Right lobe of liver (tissue), 4 donors: ENCODE results near the gene CAMK2D.

Experiments used
- CTCF ChIP-seq, 4 donors: fragments of 200-600 bp in 3 of 4; fragments of 450-650 bp in 1 of 4; IDR thresholded peaks; one replicate each; pipeline versions ENCODE4 v1.5.1 to v1.8.0; 2016 to 2022; ENCODE audit warnings: antibody characterized with exemption in 4 of 4, mild to moderate bottlenecking in 2 of 4
- POLR2A ChIP-seq: fragments of 450-650 bp; IDR thresholded peaks from one replicate; pipeline ENCODE4 v1.6.1; 2017; ENCODE audit warnings: antibody characterized with exemption, mild to moderate bottlenecking
- donor health status: DM: no; HTN: no; CAD: no.
- donor health status: DM: no; HTN: no; CAD: no.
- donor health status: DM: no; HTN: yes; CAD: no.

- TF ChIP-seq POLR2A = no peak
- no peak for TF ChIP-seq CTCF (IDR thresholded peaks at IDR 0.05)
Measured at GRCh38 chr4:113625902-113626301, 135.6 kb downstream of the CAMK2D start.
